Right ventricle myocardium inferior (tissue), 1 donor: ENCODE results near the gene RHOXF2. TPM values are rescaled to one million over a fixed set of nuclear protein-coding genes. Genes with fewer than 3 reads are reported as not detected.
A peak's percentile ranks its signal among the peaks of the same experiment; 100 is the strongest.
"Not testable (repeated sequence)": the region's sequence is repeated elsewhere in the genome, so short reads cannot be mapped to it uniquely, and the experiment has no call there.

Source experiments
- ATAC-seq: fragments of 200-7000 bp; cut with Tn5 transposase; one replicate; pipeline ENCODE4 v1.9.1; 2020; ENCODE audit warnings: mild to moderate bottlenecking, moderate library complexity
- DNase-seq: peaks from one replicate; pipeline ENCODE4 v3.0.0; 2021; ENCODE audit errors: missing footprints
- intact Hi-C: fragments of 100-400 bp; cut with DNase I; formaldehyde crosslinking; loops from one replicate; pipeline ENCODE4 v1.11.0; 2022
- long read RNA-seq: library from polyadenylated mRNA; unstranded; transcript quantifications from one replicate; pipeline ENCODE4 v2.0.0, GENCODE V29; 2021
- total RNA-seq: library from RNA; stranded (reverse); fragmentation: NEBNext Ultra II Directional; extraction: Animal tissue kit (Norgen Biotek cat#: 25700); gene quantifications from one replicate; pipeline ENCODE4 v1.2.1, GENCODE V29; 2021
- donor health status: DM: no; HTN: yes; CAD: no; lungs with severe emphysema.

RHOXF2 gene
- not detected for total RNA-seq
- long read RNA-seq = 0 reads

- ATAC-seq, intact Hi-C loops, DNase-seq: not testable (repeated sequence)
Measured at GRCh38 chrX:120158313-120158712, at the start of gene RHOXF2. RHOXF2 (plus strand) TSS chrX:120158613; CDS start chrX:120158751, 138 bp downstream.

GRCh38 chrX:120109378-120109777 is 49.0 kb upstream of the RHOXF2 start:
- no peak for ATAC-seq
- DNase-seq = no peak
- intact Hi-C loops = no loop called here

GRCh38 chrX:120111611-120112010 is 46.8 kb upstream of the RHOXF2 start:
- intact Hi-C loops = no loop called here
- ATAC-seq = no peak
- no peak for DNase-seq

GRCh38 chrX:120115438-120115963 is 42.9 kb upstream of the RHOXF2 start, which contains the start of gene RHOXF1:
RHOXF1 (minus strand) TSS chrX:120115913; CDS start chrX:120115862, 51 bp downstream.
- DNase-seq = no peak
- ATAC-seq = no peak
- intact Hi-C loops = no loop called here

- DNase-seq (no peak), ATAC-seq (no peak)
- intact Hi-C loops = no loop called here
Measured at GRCh38 chrX:120120223-120120622, 38.2 kb upstream of the RHOXF2 start.

- intact Hi-C loops = no loop called here
- ATAC-seq (no peak), DNase-seq (no peak)
Measured at GRCh38 chrX:120125444-120125843, 33.0 kb upstream of the RHOXF2 start.

- ATAC-seq, intact Hi-C loops, DNase-seq: not testable (repeated sequence)
Measured at GRCh38 chrX:120128306-120128846, 30.0 kb upstream of the RHOXF2 start.

- ATAC-seq (no peak), DNase-seq (no peak)
- intact Hi-C loops = no loop called here
Measured at GRCh38 chrX:120136128-120136527, 22.3 kb upstream of the RHOXF2 start.

- no peak for ATAC-seq
- intact Hi-C loops = no loop called here
- no peak for DNase-seq
Measured at GRCh38 chrX:120136840-120137239, 21.6 kb upstream of the RHOXF2 start.

- ATAC-seq = no peak
- intact Hi-C loops = no loop called here
- no peak for DNase-seq
Measured at GRCh38 chrX:120137439-120137838, 21.0 kb upstream of the RHOXF2 start.

GRCh38 chrX:120140293-120140981 is 18.0 kb upstream of the RHOXF2 start:
- DNase-seq = no peak
- intact Hi-C loops = no loop called here
- no peak for ATAC-seq

- intact Hi-C loops = no loop called here
- ATAC-seq = no peak
- DNase-seq = peak; percentile 64
Measured at GRCh38 chrX:120144178-120144844, 14.1 kb upstream of the RHOXF2 start.

GRCh38 chrX:120145295-120145925 is 13.0 kb upstream of the RHOXF2 start:
- intact Hi-C loops = no loop called here

GRCh38 chrX:120146323-120146722 is 12.1 kb upstream of the RHOXF2 start:
- DNase-seq, ATAC-seq, intact Hi-C loops: not testable (repeated sequence)

More at GRCh38 chrX:120145295-120145925, 13.0 kb upstream of the RHOXF2 start:
- ATAC-seq = no peak
- DNase-seq = no peak

- DNase-seq = no peak
- no peak for ATAC-seq
- intact Hi-C loops = no loop called here
Measured at GRCh38 chrX:120147537-120147936, 10.9 kb upstream of the RHOXF2 start.

GRCh38 chrX:120150109-120150744 is 8.2 kb upstream of the RHOXF2 start:
- intact Hi-C loops, DNase-seq: not testable (repeated sequence)
- ATAC-seq = peak; percentile 23

GRCh38 chrX:120159086-120159485 is 673 bp downstream of the RHOXF2 start:
- ATAC-seq, DNase-seq, intact Hi-C loops: not testable (repeated sequence)

GRCh38 chrX:120193254-120193653 is 34.8 kb downstream of the RHOXF2 start:
- ATAC-seq, intact Hi-C loops, DNase-seq: not testable (repeated sequence)

GRCh38 chrX:120193720-120194119 is 35.3 kb downstream of the RHOXF2 start:
- intact Hi-C loops, ATAC-seq: not testable (repeated sequence)

More at GRCh38 chrX:120193720-120194119, 35.3 kb downstream of the RHOXF2 start:
- not testable (repeated sequence) for DNase-seq
